KOPT-K1 (cell line): ENCODE results near the gene FBLIM1.

Experiments
- H3K27ac ChIP-seq: fragments of 200-600 bp; sonication (generic); 2 replicates; pipeline ENCODE4 v1.5.1; 2016; ENCODE audit warnings: antibody characterized with exemption, mild to moderate bottlenecking, low read depth, low read length; ENCODE audit not compliant: poor library complexity, severe bottlenecking
- H3K36me3 ChIP-seq: fragments of 200-600 bp; sonication (generic); 2 replicates; pipeline ENCODE4 v1.5.1; 2017; ENCODE audit warnings: antibody characterized with exemption, mild to moderate bottlenecking, low read length, moderate library complexity; ENCODE audit not compliant: insufficient read depth
- H3K9me3 ChIP-seq: fragments of 200-600 bp; sonication (generic); 2 replicates; pipeline ENCODE4 v1.5.1; 2017; ENCODE audit warnings: antibody characterized with exemption, low read length, mild to moderate bottlenecking; ENCODE audit not compliant: insufficient read depth, poor library complexity, severe bottlenecking

The FBLIM1 gene

GRCh38 chr1:15736038-15736891 lies 22.3 kb upstream of the FBLIM1 start, which contains the start of gene SLC25A34:
SLC25A34 (plus strand) TSS chr1:15736258; CDS start chr1:15736486, 228 bp downstream.
- peaks cover 37% of the 10 kb centered on the region for H3K36me3 ChIP-seq
- H3K27ac ChIP-seq = no peak within 1 kb of the TSS
- H3K9me3 ChIP-seq = no peaks in the 10 kb centered on the region

DNA sequence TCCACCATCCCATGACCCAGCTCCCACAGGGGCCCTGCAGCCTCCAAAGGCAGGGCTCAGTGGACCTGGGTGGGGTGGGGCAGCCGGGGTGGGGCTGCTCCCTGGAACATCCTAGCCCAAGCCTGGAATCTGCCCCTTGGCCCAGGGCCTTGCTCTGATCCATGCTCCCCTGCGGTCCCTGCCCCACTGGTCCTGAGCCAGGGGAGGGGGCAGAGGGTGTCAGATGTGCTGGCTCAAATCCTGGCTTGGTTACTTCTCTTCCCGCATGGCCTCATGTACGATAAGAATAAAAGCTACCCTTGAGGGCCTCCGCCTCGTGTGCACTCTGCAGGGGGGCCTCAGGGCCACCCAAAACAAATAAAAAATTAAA lies 21.7 kb upstream of the FBLIM1 start:
- Histone ChIP-seq H3K9me3 (no peaks in the 10 kb centered on the region), H3K27ac (no peak overlapping the region), H3K36me3 (peaks cover 31% of the 10 kb centered on the region)

- Histone ChIP-seq H3K36me3 (peaks cover 24% of the 10 kb centered on the region), H3K27ac (no peak overlapping the region), H3K9me3 (no peaks in the 10 kb centered on the region)
These were observed 21.0 kb upstream of the FBLIM1 start for GRCh38 chr1:15737324-15738319.

- H3K9me3 ChIP-seq = no peaks in the 10 kb centered on the region
- peaks cover 14% of the 10 kb centered on the region for H3K36me3 ChIP-seq
- H3K27ac ChIP-seq = no peak overlapping the region
These were observed 20.0 kb upstream of the FBLIM1 start for GRCh38 chr1:15738416-15739113.

DNA sequence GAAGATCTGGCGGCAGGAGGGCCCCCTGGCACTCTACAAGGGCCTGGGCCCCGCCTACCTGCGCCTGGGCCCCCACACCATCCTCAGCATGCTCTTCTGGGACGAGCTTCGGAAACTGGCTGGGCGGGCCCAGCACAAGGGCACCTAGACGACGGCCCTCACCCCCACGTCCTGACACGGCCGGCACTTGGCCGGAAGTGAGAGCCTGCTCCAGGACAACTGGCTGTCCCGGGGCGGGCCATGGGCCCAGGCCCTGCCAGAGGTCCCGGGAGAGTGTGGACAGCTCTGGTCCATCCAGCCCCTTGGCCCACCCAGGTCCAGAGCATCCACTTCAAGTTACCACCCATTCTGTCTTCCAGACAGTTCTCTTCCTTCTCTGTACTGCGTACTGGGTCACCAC lies 19.3 kb upstream of the FBLIM1 start:
- no peak overlapping the region for H3K27ac ChIP-seq
- H3K9me3 ChIP-seq = no peaks in the 10 kb centered on the region
- peaks cover 7% of the 10 kb centered on the region for H3K36me3 ChIP-seq

DNA sequence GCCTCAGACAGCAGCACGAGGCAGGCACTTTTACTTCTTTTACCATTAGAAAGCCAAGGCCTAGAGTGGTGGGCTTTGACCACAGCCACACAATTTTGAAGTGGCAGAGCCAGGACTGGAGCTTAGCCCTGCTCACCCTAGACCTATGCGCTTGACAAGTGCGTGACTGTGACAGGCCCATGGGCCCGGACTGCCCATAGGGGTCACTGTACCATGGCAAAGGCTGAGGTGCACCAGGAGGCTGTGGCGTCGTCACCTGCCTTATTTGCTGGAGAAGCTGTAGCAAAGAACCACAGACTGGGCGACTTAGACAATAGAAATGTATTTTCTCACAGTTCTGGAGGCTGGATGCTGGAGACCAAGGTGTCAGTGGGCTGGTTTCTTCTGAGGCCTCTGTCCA lies 18.9 kb upstream of the FBLIM1 start:
- Histone ChIP-seq H3K9me3 (no peaks in the 10 kb centered on the region), H3K27ac (no peak overlapping the region)

DNA sequence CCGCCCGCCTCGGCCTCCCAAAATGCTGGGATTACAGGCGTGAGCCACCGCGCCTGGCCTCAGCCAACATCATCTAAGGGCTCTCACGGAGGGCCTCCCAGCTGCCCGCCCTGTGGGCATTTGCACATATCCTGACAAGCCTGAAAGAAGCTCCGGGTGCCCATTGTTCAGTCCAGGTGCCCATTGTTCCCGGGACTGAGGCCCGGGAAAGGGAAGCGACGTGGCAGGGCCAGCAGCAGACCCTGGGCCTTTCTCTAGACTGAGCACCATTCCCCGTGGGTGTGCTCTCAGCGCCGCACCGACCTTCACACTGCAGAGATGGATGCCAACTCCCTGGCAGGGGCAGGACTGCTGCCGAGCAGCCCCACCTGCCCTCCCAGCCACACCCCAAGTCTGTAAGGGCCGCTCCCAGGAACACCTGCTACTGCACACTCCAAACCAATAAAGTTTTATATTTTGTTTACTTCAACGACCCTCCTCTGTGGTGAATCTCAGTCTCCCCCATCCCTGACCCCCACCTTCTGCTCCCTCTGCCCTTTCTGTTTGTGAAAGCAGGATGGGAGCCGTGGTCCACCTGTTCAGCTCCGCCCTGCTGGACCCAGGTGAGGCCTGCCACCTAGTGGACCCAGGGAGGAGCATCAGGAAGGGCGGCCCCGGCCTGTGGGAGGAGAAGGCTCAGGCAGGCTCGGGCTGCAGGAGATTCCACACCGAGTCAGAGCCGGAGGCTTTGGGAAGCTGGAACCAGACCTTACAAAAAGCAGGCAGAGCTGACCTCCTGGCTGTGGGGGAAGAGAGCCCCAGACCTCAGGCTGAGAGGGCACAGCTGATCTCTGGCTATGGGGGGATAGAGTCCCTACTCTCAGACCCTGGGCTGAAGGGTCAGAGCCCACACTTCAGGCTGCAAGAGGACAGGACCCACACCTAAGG lies 17.4 kb upstream of the FBLIM1 start:
- no peaks in the 10 kb centered on the region for H3K9me3 ChIP-seq
- H3K27ac ChIP-seq = no peak overlapping the region
- no peaks in the 10 kb centered on the region for H3K36me3 ChIP-seq

More for the DNA sequence above, 18.9 kb upstream of the FBLIM1 start:
- H3K36me3 ChIP-seq = peaks cover 2% of the 10 kb centered on the region; the same call in 1 of the 2 replicates

DNA sequence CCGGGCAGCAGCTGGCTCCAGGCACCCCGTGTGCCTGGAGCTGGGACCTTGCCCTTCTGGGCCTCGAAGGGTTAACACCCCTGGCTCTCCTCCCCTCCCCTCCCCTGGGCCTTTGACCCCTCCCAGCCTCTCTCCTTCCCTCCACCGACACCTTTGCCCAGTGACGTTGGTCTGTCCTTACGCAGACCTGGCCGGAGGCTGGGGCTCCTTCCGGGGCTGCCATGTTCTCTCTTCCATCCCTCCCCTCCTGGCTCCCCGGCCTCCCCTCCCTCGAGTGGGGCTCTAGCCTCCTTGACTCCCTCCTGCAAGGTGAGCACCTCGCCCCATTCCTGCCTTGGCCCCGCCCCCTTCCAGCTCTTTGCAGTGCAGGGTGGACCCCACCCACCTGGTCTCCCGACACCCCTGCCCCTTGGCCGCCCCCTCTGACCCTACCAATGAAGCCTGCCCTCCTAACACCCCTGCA lies 16.2 kb upstream of the FBLIM1 start, which contains the start of gene TMEM82:
TMEM82 (plus strand) TSS at position 161 of the 463 bp plus-strand sequence; CDS start at position 222, 61 bp downstream.
- no peaks in the 10 kb centered on the region for H3K9me3 ChIP-seq
- no peaks in the 10 kb centered on the region for H3K36me3 ChIP-seq
- no peak within 1 kb of the TSS for H3K27ac ChIP-seq

DNA sequence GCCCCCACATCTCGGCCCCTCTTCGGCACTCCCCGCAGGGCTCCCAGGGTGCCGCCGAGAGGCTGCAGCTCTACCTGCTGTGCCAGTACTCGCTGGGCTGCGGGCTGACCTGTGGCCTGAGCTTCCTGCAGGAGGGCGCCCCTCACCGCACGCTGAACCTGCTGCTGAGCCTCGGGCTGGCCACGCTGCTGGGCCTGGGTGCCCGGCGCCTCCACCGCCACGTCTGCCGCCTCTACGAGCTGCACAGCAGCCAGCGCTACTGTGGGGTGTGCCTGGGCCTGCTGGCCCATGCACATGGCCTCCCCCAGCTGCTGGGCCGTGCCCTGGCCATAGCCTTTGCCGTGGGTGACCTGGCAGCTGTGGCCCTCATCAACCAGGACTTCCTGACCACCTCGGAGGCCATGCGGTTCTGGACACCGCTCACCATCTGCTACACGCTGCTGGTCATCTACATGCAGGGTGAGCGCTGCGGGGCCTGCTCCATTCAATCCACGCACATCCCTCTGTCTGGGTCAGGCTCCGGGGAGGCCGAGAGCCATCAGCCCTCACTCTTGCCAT lies 14.4 kb upstream of the FBLIM1 start:
- H3K36me3 ChIP-seq = no peaks in the 10 kb centered on the region
- no peak overlapping the region for H3K27ac ChIP-seq

DNA sequence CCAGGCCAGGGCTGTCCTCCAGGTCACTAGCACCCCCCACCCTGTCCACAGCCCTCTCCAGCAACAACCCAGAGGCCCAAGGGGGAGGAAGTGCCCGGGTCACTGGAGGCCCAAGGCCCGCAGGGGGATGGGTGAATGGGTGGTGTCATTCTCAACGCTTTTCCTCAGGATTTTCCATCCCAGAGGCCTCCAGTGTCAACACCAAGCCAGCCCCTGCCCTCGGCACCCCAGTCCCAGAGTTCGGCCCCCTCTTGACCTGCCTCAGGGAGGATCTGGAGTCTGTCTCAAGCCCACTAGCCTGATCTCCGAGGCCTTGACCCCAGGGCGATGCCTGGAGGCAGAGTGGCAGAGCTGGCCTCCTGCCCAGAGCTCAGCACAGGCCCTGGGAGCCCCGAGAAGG lies 11.2 kb upstream of the FBLIM1 start:
- Histone ChIP-seq H3K27ac (no peak overlapping the region), H3K9me3 (no peaks in the 10 kb centered on the region), H3K36me3 (no peaks in the 10 kb centered on the region)

More for the DNA sequence above, 14.4 kb upstream of the FBLIM1 start:
- no peaks in the 10 kb centered on the region for H3K9me3 ChIP-seq

- Histone ChIP-seq H3K9me3 (no peaks in the 10 kb centered on the region), H3K36me3 (no peaks in the 10 kb centered on the region), H3K27ac (no peak overlapping the region)
These were observed 10.3 kb upstream of the FBLIM1 start for GRCh38 chr1:15748264-15748663.

- Histone ChIP-seq H3K27ac (no peak overlapping the region), H3K36me3 (no peaks in the 10 kb centered on the region), H3K9me3 (no peaks in the 10 kb centered on the region)
These were observed 9.8 kb upstream of the FBLIM1 start for GRCh38 chr1:15748690-15749398.
